ENCODE results near the gene KPNA1.
"Not testable (repeated sequence)": the region's sequence is repeated elsewhere in the genome, so short reads cannot be mapped to it uniquely, and the experiment has no call there.

Gene KPNA1

GRCh38 chr3:122512284-122512683 is 2.5 kb downstream of the KPNA1 start:
- no peak for DNase-seq
- CTCF ChIA-PET, result no interaction called here
- Mint-ChIP-seq H3K27ac (no peak overlapping the region), H3K4me3 (no peak overlapping the region), H3K4me1 (peaks cover 49% of the 10 kb centered on the region), H3K27me3 (peaks cover 4% of the 10 kb centered on the region), H3K9me3 (no peaks in the 10 kb centered on the region), H3K36me3 (peaks cover 6% of the 10 kb centered on the region)

- no peak for DNase-seq
- peaks cover 8% of the 10 kb centered on the region for H3K36me3 Mint-ChIP-seq
- H3K27me3 Mint-ChIP-seq, result peaks cover 3% of the 10 kb centered on the region
- H3K4me3 Mint-ChIP-seq, result no peak overlapping the region
- CTCF ChIA-PET, result no interaction called here
- no peak overlapping the region for H3K27ac Mint-ChIP-seq
- H3K9me3 Mint-ChIP-seq, result no peaks in the 10 kb centered on the region
- H3K4me1 Mint-ChIP-seq, result peaks cover 54% of the 10 kb centered on the region
Measured at GRCh38 chr3:122510878-122511535, 3.7 kb downstream of the KPNA1 start.

DNA sequence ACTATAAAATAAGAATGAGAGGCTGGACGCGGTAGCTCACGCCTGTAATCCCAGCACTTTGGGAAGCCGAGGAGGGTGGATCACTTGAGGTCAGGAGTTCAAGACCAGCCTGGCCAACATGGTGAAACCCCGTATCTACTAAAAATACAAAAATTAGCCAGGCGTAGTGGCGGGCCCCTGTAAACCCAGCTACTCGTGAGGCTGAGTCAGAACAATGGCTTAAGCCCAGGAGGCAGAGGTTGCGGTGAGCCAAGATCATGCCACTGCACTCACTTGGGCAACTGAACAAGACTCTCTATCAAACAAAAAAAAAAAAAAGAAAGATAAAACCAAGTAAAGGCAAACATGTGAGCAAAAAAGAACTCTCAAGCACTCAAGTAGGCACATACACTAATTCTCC is 5.8 kb downstream of the KPNA1 start:
- H3K4me3 Mint-ChIP-seq, DNase-seq, H3K9me3 Mint-ChIP-seq, H3K27me3 Mint-ChIP-seq, H3K27ac Mint-ChIP-seq: not testable (repeated sequence)
- CTCF ChIA-PET, result interaction anchor here (1.3 kb wide), 1 partner anchor 49 kb away, joined by 3 read pairs; no protein-coding TSS in a partner anchor
- peaks cover 45% of the 10 kb centered on the region for H3K4me1 Mint-ChIP-seq
- peaks cover 11% of the 10 kb centered on the region for H3K36me3 Mint-ChIP-seq

DNA sequence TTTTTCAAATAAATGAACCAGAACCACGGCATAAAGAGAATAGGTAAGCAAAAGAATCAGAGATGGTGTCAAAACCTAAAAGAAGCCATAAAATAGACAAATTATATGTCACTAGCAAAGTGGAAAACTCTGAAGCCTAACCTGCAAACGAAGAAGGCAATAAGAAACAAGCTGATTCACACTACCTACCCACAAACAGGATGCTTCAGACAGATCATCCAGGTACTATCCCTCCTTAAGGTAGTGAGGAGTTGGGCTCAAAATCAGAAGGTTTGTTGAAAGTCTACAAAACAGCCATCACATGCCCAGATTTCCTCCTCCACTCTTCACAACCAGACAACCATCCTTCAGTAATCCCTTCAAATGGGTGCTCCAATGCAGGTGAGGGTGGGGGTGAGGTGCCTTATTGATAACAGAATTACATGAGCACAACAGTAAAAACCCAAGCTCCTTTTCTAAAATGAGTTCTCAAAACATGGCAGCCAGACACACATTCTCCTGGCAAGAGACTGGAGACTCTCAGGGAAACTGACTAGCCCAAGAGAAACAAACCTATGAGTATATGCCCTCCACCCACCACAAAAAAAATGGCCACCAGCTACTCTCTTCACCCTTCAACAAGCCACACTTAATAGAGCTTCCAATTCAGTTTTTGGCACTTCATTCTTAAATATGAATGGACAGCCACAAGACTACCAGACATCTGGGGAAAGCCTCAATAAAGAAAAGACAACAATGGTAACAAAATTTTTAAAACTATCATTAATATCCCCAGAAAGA is 6.4 kb downstream of the KPNA1 start:
- H3K27me3 Mint-ChIP-seq, result no peaks in the 10 kb centered on the region
- H3K4me3 Mint-ChIP-seq, result no peak overlapping the region
- peaks cover 11% of the 10 kb centered on the region for H3K36me3 Mint-ChIP-seq
- no peak for DNase-seq
- CTCF ChIA-PET, result interaction anchor here (1.3 kb wide), 1 partner anchor 49 kb away, joined by 3 read pairs; no protein-coding TSS in a partner anchor
- no peak overlapping the region for H3K27ac Mint-ChIP-seq
- peaks cover 42% of the 10 kb centered on the region for H3K4me1 Mint-ChIP-seq
- no peaks in the 10 kb centered on the region for H3K9me3 Mint-ChIP-seq

DNA sequence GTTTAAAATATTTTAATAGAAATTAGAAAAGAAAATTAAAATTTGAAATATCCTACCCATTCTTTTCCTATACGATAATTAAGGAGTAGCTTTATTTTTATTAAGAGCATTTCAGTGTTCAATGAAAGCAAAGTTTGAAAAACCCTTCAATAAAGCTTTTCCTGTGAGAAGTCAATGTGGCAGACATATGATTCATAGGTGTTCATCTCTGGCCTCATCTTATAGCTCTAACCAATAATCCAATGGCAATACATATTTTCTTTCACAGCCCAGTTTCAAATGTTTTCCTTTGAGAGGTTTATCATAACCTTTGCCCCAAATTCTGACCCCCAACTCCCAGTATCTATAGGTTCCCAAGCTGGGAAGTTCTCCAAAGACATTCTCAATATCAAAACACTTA is 8.3 kb downstream of the KPNA1 start:
- H3K36me3 Mint-ChIP-seq, result peaks cover 11% of the 10 kb centered on the region
- no peak for DNase-seq
- peaks cover 39% of the 10 kb centered on the region for H3K4me1 Mint-ChIP-seq
- CTCF ChIA-PET, result interaction anchor here (0.5 kb wide), 1 partner anchor 931 kb away, joined by 3 read pairs; no protein-coding TSS in a partner anchor
- no peaks in the 10 kb centered on the region for H3K9me3 Mint-ChIP-seq
- H3K27me3 Mint-ChIP-seq, result no peaks in the 10 kb centered on the region
- H3K4me3 Mint-ChIP-seq, result no peak overlapping the region
- H3K27ac Mint-ChIP-seq, result no peak overlapping the region

GRCh38 chr3:122505676-122506075 is 9.1 kb downstream of the KPNA1 start:
- DNase-seq, result no peak
- no peak overlapping the region for H3K27ac Mint-ChIP-seq
- no peak overlapping the region for H3K4me3 Mint-ChIP-seq
- no peaks in the 10 kb centered on the region for H3K9me3 Mint-ChIP-seq
- CTCF ChIA-PET, result no interaction called here
- H3K4me1 Mint-ChIP-seq, result peaks cover 36% of the 10 kb centered on the region
- peaks cover 13% of the 10 kb centered on the region for H3K36me3 Mint-ChIP-seq
- H3K27me3 Mint-ChIP-seq, result no peaks in the 10 kb centered on the region

DNA sequence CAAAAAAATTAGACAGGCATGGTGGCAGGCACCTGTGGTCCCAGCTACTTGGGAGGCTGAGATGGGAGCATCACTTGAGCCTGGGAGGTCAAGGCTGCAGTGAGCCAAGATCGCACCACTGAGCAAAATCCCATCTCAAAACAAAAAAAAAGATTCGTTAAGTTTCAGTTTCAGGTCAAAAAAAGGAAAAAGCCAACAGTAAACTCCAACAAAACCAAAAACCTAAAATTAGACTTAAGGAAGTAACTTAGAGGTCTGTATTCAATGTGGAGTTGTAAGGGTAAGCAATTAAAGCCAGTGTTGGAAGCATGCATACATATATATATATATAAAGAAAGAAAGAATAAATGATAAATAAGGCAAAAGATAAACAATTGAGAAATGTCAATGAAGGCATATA is 11.8 kb downstream of the KPNA1 start:
- Mint-ChIP-seq H3K4me1 (peaks cover 33% of the 10 kb centered on the region), H3K9me3 (no peaks in the 10 kb centered on the region), H3K4me3 (no peak overlapping the region), H3K27ac (no peak overlapping the region), H3K36me3 (peaks cover 9% of the 10 kb centered on the region), H3K27me3 (no peaks in the 10 kb centered on the region)
- no peak for DNase-seq
- CTCF ChIA-PET, result no interaction called here

- Mint-ChIP-seq H3K27me3 (no peaks in the 10 kb centered on the region), H3K4me3 (no peak overlapping the region), H3K36me3 (peaks cover 9% of the 10 kb centered on the region), H3K9me3 (no peaks in the 10 kb centered on the region), H3K4me1 (peaks cover 38% of the 10 kb centered on the region), H3K27ac (no peak overlapping the region)
- CTCF ChIA-PET, result no interaction called here
- no peak for DNase-seq
Measured at GRCh38 chr3:122502139-122502538, 12.6 kb downstream of the KPNA1 start.

- H3K9me3 Mint-ChIP-seq, H3K27me3 Mint-ChIP-seq, CTCF ChIA-PET, H3K27ac Mint-ChIP-seq, H3K4me3 Mint-ChIP-seq, DNase-seq: not testable (repeated sequence)
- Mint-ChIP-seq H3K4me1 (peaks cover 33% of the 10 kb centered on the region), H3K36me3 (peaks cover 12% of the 10 kb centered on the region)
Measured at GRCh38 chr3:122500964-122501363, 13.8 kb downstream of the KPNA1 start.

DNA sequence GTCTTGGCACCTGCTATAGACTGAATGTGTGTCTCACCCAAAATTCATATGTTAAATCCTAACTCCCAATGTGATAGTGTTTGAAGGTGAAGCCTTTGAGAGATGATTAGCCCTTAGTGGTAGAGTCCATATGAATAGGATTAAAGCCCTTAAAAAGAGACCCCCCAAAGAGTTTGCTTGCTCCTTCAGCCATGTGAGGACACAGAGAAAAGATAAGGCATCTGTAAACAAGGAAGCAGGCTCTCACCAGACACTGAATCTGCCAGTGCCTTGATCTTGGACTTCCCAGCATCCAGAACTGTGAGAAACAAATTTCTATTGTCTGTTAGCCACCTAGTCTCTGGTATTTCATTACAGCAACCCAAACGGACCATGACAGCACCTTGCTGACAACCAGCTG is 16.6 kb downstream of the KPNA1 start:
- no peaks in the 10 kb centered on the region for H3K27me3 Mint-ChIP-seq
- DNase-seq, result no peak
- H3K9me3 Mint-ChIP-seq, result no peaks in the 10 kb centered on the region
- H3K27ac Mint-ChIP-seq, result no peak overlapping the region
- H3K36me3 Mint-ChIP-seq, result peaks cover 20% of the 10 kb centered on the region
- H3K4me1 Mint-ChIP-seq, result peaks cover 31% of the 10 kb centered on the region
- CTCF ChIA-PET, result no interaction called here
- no peak overlapping the region for H3K4me3 Mint-ChIP-seq

DNA sequence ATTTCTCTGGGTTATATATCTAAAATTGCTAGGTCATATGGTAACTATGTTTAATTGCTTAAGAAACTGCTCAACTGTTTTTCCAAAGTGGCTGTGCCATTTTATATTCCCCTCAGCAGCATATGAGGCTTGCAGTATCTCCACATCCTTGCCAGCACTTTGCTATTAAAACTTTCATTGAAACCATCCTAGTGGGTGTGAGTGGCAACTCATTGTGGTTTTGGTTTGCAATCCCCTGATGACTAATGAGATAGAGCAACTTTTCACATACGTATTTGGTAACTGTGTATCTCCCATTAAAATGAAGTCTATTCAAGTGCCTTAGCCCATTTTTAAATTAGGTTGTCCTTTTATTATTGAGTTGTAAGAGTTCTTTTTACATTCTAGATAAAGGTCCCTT is 17.3 kb downstream of the KPNA1 start:
- Mint-ChIP-seq H3K27me3 (no peaks in the 10 kb centered on the region), H3K27ac (no peak overlapping the region), H3K36me3 (peaks cover 22% of the 10 kb centered on the region), H3K4me1 (peaks cover 25% of the 10 kb centered on the region), H3K9me3 (no peaks in the 10 kb centered on the region), H3K4me3 (no peak overlapping the region)
- CTCF ChIA-PET, result interaction anchor here (0.7 kb wide), 1 partner anchor 41 kb away, joined by 3 read pairs; no protein-coding TSS in a partner anchor
- no peak for DNase-seq

GRCh38 chr3:122496508-122496907 is 18.2 kb downstream of the KPNA1 start:
- Mint-ChIP-seq H3K27me3 (no peaks in the 10 kb centered on the region), H3K4me1 (peaks cover 22% of the 10 kb centered on the region), H3K27ac (no peak overlapping the region), H3K4me3 (no peak overlapping the region), H3K9me3 (no peaks in the 10 kb centered on the region), H3K36me3 (peaks cover 26% of the 10 kb centered on the region)
- DNase-seq, result no peak
- CTCF ChIA-PET, result interaction anchor here (0.7 kb wide), 1 partner anchor 42 kb away, joined by 3 read pairs; no protein-coding TSS in a partner anchor

GRCh38 chr3:122493296-122493695 is 21.4 kb downstream of the KPNA1 start:
- Mint-ChIP-seq H3K4me1 (peaks cover 25% of the 10 kb centered on the region), H3K27me3 (no peaks in the 10 kb centered on the region), H3K27ac (no peak overlapping the region), H3K9me3 (no peaks in the 10 kb centered on the region), H3K4me3 (no peak overlapping the region), H3K36me3 (peaks cover 27% of the 10 kb centered on the region)
- CTCF ChIA-PET, result no interaction called here
- DNase-seq, result no peak

DNA sequence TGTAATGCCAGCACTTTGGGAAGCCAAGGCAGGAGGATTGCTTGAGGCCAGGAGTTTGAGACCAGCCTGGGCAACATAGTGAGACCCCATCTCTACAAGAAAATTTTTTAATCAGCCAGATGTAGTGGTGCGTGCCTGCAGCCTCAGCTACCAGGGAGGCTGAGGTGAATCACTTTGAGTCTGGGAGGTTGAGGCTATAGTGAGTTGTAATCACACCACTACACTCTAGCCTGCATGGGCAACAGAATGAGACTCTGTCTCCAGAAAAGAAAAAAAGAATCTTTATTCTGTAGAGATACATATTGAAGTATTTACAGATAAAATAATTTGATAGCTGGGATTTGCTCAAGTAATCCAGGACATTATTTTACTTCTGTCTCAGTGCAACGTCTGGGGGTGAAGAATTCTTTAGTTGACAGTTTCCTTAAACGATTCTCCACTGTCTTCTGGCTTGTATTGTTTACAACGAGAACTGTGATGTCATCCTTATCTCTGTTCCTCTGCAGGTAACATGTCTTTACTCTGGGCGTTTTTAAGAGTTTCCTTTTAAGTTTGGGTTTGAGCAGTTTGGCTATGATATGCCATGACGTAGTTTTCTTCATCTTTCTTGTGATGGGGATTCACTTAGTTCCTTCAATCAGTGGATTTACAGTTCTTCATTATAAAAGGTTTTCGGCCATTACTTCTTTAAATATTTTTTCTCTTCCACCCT is 26.3 kb downstream of the KPNA1 start:
- no peak overlapping the region for H3K27ac Mint-ChIP-seq
- H3K4me1 Mint-ChIP-seq, result peaks cover 21% of the 10 kb centered on the region
- CTCF ChIA-PET, result no interaction called here
- no peak for DNase-seq
- no peaks in the 10 kb centered on the region for H3K27me3 Mint-ChIP-seq
- H3K4me3 Mint-ChIP-seq, result no peak overlapping the region
- peaks cover 18% of the 10 kb centered on the region for H3K36me3 Mint-ChIP-seq
- no peaks in the 10 kb centered on the region for H3K9me3 Mint-ChIP-seq
